CD4-positive, alpha-beta T cell treated with Interleukin-1 beta for 1 hour (primary cell): ENCODE measurements around the gene INSRR.

Source experiments
- DNase-seq, 2 donors: peaks; one replicate each; pipeline ENCODE4 v3.0.0-alpha.2; 2020 to 2022

INSRR gene

GRCh38 chr1:156847591-156848460 lies 11.1 kb downstream of the INSRR start:
- DNase-seq: no peak

- DNase-seq: no peak
Measured at GRCh38 chr1:156846643-156847042, 12.3 kb downstream of the INSRR start.

GRCh38 chr1:156845953-156846545 lies 12.9 kb downstream of the INSRR start:
- DNase-seq: no peak

GRCh38 chr1:156845055-156845952 lies 13.6 kb downstream of the INSRR start:
- peak; percentile 41 for DNase-seq

GRCh38 chr1:156844638-156845037 lies 14.3 kb downstream of the INSRR start:
- no peak for DNase-seq

- no peak for DNase-seq
Measured at GRCh38 chr1:156844102-156844501, 14.8 kb downstream of the INSRR start.

- no peak for DNase-seq
Measured at GRCh38 chr1:156842618-156843300, 16.2 kb downstream of the INSRR start.

- no peak for DNase-seq
Measured at GRCh38 chr1:156841295-156841855, 17.5 kb downstream of the INSRR start.

GRCh38 chr1:156840898-156841279 lies 18.0 kb downstream of the INSRR start:
- no peak for DNase-seq

GRCh38 chr1:156840186-156840897 lies 18.6 kb downstream of the INSRR start:
- DNase-seq: no peak

- DNase-seq: no peak
Measured at GRCh38 chr1:156839426-156840109, 19.3 kb downstream of the INSRR start.

GRCh38 chr1:156838972-156839371 lies 19.9 kb downstream of the INSRR start:
- peak; percentile 39 to 66 for DNase-seq

- no peak for DNase-seq
Measured at GRCh38 chr1:156836892-156837291, 22.0 kb downstream of the INSRR start.

- DNase-seq: peak; percentile 37 to 49
Measured at GRCh38 chr1:156836041-156836654, 22.8 kb downstream of the INSRR start.

- no peak for DNase-seq
Measured at GRCh38 chr1:156834322-156834721, 24.6 kb downstream of the INSRR start.

- DNase-seq: no peak
Measured at GRCh38 chr1:156833603-156834002, 25.3 kb downstream of the INSRR start.

GRCh38 chr1:156832434-156832833 lies 26.5 kb downstream of the INSRR start:
- no peak for DNase-seq

- DNase-seq: no peak
Measured at GRCh38 chr1:156828400-156829124, 30.4 kb downstream of the INSRR start.

GRCh38 chr1:156826630-156827029 lies 32.3 kb downstream of the INSRR start:
- no peak for DNase-seq

- DNase-seq: no peak
Measured at GRCh38 chr1:156823210-156823790, 35.6 kb downstream of the INSRR start.
